WTC11 (cell line): Measurements from ENCODE around the gene MYLK. TPM values are rescaled to one million over a fixed set of nuclear protein-coding genes. Genes with fewer than 3 reads are reported as not detected.

Source experiments
- ATAC-seq: fragments of 200-7000 bp; cut with Tn5 transposase; 2 replicates; pipeline ENCODE4 v1.10.0; 2021; ENCODE audit warnings: mild to moderate bottlenecking, moderate library complexity
- CTCF ChIA-PET: fragments of 300-600 bp; sonication (Branson Sonifier 250); formaldehyde crosslinking; loops from one replicate; lab custom pipeline; 2021; ENCODE audit warnings: antibody characterized with exemption; lab: Charles Lee
- POLR2A ChIA-PET: fragments of 350-600 bp; sonication (Branson Sonifier 250); formaldehyde crosslinking; loops from one replicate; lab custom pipeline; 2021; ENCODE audit warnings: antibody characterized with exemption; lab: Charles Lee
- DNase-seq: peaks from one replicate; pipeline ENCODE4 v3.0.0; 2021; ENCODE audit warnings: low spot score
- H3K27ac Mint-ChIP-seq: 2 replicates; pipeline ENCODE4 v1.8.0; 2021; ENCODE audit warnings: mixed read lengths
- H3K27me3 Mint-ChIP-seq: 2 replicates; pipeline ENCODE4 v1.8.0; 2021; ENCODE audit warnings: low read depth, mild to moderate bottlenecking, moderate library complexity, mixed read lengths
- H3K36me3 Mint-ChIP-seq: 2 replicates; pipeline ENCODE4 v1.8.0; 2021; ENCODE audit warnings: mixed read lengths
- H3K4me1 Mint-ChIP-seq: 2 replicates; pipeline ENCODE4 v1.8.0; 2022; ENCODE audit warnings: mixed read lengths
- H3K4me3 Mint-ChIP-seq: 2 replicates; pipeline ENCODE4 v1.8.0; 2021; ENCODE audit warnings: mild to moderate bottlenecking, moderate library complexity, mixed read lengths
- H3K9me3 Mint-ChIP-seq: 2 replicates; pipeline ENCODE4 v1.8.0; 2021; ENCODE audit warnings: mixed read lengths
- ELF4 ChIP-seq: sonication (generic); formaldehyde crosslinking; IDR thresholded peaks from 2 replicates; pipeline ENCODE4 v1.8.1; 2022; ENCODE audit warnings: low read depth, mild to moderate bottlenecking, moderate library complexity, missing genetic modification reagents
- FOXK1 ChIP-seq: sonication (generic); formaldehyde crosslinking; IDR thresholded peaks from 2 replicates; pipeline ENCODE4 v1.8.0; 2022; ENCODE audit warnings: mild to moderate bottlenecking, moderate library complexity, missing genetic modification reagents
- GRHL2 ChIP-seq: fragments of 250-450 bp; sonication (Bioruptor Pico); IDR thresholded peaks from 2 replicates; pipeline ENCODE4 v1.8.0; 2022; ENCODE audit warnings: mild to moderate bottlenecking, moderate library complexity; ENCODE audit not compliant: insufficient replicate concordance, severe bottlenecking
- IRF2 ChIP-seq: sonication (generic); formaldehyde crosslinking; IDR thresholded peaks from 2 replicates; pipeline ENCODE4 v1.8.0; 2022; ENCODE audit warnings: low read depth, missing genetic modification reagents, borderline replicate concordance
- NFYB ChIP-seq: sonication (generic); formaldehyde crosslinking; conservative IDR thresholded peaks from 2 replicates; pipeline ENCODE4 v1.8.0; 2022; ENCODE audit warnings: low read depth, missing genetic modification reagents
- RELA ChIP-seq: sonication (generic); formaldehyde crosslinking; IDR thresholded peaks from 2 replicates; pipeline ENCODE4 v1.8.1; 2022; ENCODE audit warnings: missing genetic modification reagents, mild to moderate bottlenecking, borderline replicate concordance
- SMAD3 ChIP-seq: sonication (generic); formaldehyde crosslinking; IDR thresholded peaks from 2 replicates; pipeline ENCODE4 v1.8.0; 2022; ENCODE audit warnings: missing genetic modification reagents, mild to moderate bottlenecking, borderline replicate concordance
- ZBTB21 ChIP-seq: sonication (generic); formaldehyde crosslinking; IDR thresholded peaks from 2 replicates; pipeline ENCODE4 v1.8.1; 2023; ENCODE audit warnings: mild to moderate bottlenecking, missing genetic modification reagents, borderline replicate concordance
- ZNF317 ChIP-seq: sonication (generic); formaldehyde crosslinking; IDR thresholded peaks from 2 replicates; pipeline ENCODE4 v1.8.1; 2023; ENCODE audit warnings: low read depth, mild to moderate bottlenecking, moderate library complexity, missing genetic modification reagents, borderline replicate concordance
- ZNF416 ChIP-seq: fragments of 250-450 bp; sonication (Bioruptor Pico); IDR thresholded peaks from 2 replicates; pipeline ENCODE4 v1.9.0; 2021; ENCODE audit warnings: mild to moderate bottlenecking, inconsistent platforms
- ZNF671 ChIP-seq: fragments of 250-450 bp; sonication (Bioruptor Pico); IDR thresholded peaks from 2 replicates; pipeline ENCODE4 v1.8.0; 2021; ENCODE audit warnings: mild to moderate bottlenecking
- total RNA-seq: library from RNA; stranded (reverse); gene quantifications from 3 replicates; pipeline ENCODE4 v1.2.3, GENCODE V29; 2021
- TF ChIP-seq, protein P1 (sequence below): sonication (generic); formaldehyde crosslinking; IDR thresholded peaks from 2 replicates; pipeline ENCODE4 v1.8.1; 2023; ENCODE audit warnings: mild to moderate bottlenecking, missing genetic modification reagents, borderline replicate concordance
- TF ChIP-seq, protein P2 (sequence below): sonication (generic); formaldehyde crosslinking; IDR thresholded peaks from 2 replicates; pipeline ENCODE4 v1.8.0; 2023; ENCODE audit warnings: missing genetic modification reagents, mild to moderate bottlenecking, borderline replicate concordance
- TF ChIP-seq, protein P3 (sequence below): sonication (generic); formaldehyde crosslinking; IDR thresholded peaks from 2 replicates; pipeline ENCODE4 v1.8.1; 2022; ENCODE audit warnings: low read depth, mild to moderate bottlenecking, moderate library complexity, missing genetic modification reagents, borderline replicate concordance
- TF ChIP-seq, protein P4 (sequence below): sonication (generic); formaldehyde crosslinking; IDR thresholded peaks from 2 replicates; pipeline ENCODE4 v1.8.1; 2023; ENCODE audit warnings: mild to moderate bottlenecking, missing genetic modification reagents
- TF ChIP-seq, protein P5 (sequence below): sonication (generic); formaldehyde crosslinking; IDR thresholded peaks from 2 replicates; pipeline ENCODE4 v1.8.0; 2022; ENCODE audit warnings: mild to moderate bottlenecking, missing genetic modification reagents

The MYLK gene
- total RNA-seq, 1 experiment from 2014 or later: 10.4 TPM

DNA sequence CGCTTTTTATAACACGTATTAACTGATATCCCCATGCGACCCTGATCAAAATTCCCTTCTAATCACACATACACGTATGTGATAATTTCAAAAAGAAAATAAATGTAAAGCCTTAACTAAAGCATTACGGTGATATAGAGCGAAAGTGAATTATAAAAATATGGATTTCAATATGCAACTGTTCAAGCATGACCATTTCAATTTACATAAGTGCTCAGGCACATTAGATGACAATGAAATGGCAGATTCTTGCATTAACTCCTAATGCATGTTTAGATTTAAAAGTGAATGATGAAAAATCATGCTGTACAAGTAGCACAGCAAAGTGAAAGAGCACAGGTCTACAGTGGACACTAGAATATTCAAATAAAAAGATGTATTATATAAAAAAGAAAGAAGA is 140.1 kb downstream of the MYLK start (continued):
- TF ChIP-seq, protein P1, sequence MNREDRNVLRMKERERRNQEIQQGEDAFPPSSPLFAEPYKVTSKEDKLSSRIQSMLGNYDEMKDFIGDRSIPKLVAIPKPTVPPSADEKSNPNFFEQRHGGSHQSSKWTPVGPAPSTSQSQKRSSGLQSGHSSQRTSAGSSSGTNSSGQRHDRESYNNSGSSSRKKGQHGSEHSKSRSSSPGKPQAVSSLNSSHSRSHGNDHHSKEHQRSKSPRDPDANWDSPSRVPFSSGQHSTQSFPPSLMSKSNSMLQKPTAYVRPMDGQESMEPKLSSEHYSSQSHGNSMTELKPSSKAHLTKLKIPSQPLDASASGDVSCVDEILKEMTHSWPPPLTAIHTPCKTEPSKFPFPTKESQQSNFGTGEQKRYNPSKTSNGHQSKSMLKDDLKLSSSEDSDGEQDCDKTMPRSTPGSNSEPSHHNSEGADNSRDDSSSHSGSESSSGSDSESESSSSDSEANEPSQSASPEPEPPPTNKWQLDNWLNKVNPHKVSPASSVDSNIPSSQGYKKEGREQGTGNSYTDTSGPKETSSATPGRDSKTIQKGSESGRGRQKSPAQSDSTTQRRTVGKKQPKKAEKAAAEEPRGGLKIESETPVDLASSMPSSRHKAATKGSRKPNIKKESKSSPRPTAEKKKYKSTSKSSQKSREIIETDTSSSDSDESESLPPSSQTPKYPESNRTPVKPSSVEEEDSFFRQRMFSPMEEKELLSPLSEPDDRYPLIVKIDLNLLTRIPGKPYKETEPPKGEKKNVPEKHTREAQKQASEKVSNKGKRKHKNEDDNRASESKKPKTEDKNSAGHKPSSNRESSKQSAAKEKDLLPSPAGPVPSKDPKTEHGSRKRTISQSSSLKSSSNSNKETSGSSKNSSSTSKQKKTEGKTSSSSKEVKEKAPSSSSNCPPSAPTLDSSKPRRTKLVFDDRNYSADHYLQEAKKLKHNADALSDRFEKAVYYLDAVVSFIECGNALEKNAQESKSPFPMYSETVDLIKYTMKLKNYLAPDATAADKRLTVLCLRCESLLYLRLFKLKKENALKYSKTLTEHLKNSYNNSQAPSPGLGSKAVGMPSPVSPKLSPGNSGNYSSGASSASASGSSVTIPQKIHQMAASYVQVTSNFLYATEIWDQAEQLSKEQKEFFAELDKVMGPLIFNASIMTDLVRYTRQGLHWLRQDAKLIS (CRISPR knock-in tag): no peak
- TF ChIP-seq RELA (CRISPR knock-in tag): no peak

DNA sequence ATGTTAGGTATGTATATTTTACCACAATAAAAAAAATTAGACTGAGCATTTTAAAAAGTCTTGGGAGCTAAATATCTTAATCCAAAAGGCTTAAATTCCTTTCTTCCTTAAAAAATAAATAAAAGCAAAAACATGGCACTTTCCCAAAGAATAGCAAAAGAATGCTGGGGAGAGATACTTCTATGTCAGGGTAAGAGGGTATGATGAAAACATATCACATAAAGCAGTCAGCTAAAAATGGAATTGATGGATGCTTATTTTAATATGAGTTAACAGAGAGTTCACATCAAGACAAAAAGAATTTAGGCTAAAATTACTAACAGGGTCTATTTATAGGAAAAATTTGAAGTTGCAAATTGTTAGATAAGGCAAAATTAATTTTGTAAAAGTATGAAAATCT is 141.0 kb downstream of the MYLK start:
- no peak for DNase-seq
- Mint-ChIP-seq H3K4me1 (no peaks in the 10 kb centered on the region), H3K9me3 (no peaks in the 10 kb centered on the region), H3K4me3 (no peak overlapping the region), H3K27ac (no peak overlapping the region), H3K36me3 (0 out of 2 replicates have a peak, but pooled peaks cover 3% of the 10 kb centered on the region), H3K27me3 (no peaks in the 10 kb centered on the region)
- no peak for ATAC-seq
- ChIA-PET CTCF (interaction anchor here (1.4 kb wide), 1 partner anchor 91 kb away, joined by 3 read pairs; no protein-coding TSS in a partner anchor), POLR2A (no interaction called here)
- no peak for TF ChIP-seq FOXK1 (CRISPR knock-in tag)
- TF ChIP-seq ELF4 (CRISPR knock-in tag): no peak
- no peak for TF ChIP-seq IRF2 (CRISPR knock-in tag)
- no peak for TF ChIP-seq NFYB (CRISPR knock-in tag)
- TF ChIP-seq, protein P2, sequence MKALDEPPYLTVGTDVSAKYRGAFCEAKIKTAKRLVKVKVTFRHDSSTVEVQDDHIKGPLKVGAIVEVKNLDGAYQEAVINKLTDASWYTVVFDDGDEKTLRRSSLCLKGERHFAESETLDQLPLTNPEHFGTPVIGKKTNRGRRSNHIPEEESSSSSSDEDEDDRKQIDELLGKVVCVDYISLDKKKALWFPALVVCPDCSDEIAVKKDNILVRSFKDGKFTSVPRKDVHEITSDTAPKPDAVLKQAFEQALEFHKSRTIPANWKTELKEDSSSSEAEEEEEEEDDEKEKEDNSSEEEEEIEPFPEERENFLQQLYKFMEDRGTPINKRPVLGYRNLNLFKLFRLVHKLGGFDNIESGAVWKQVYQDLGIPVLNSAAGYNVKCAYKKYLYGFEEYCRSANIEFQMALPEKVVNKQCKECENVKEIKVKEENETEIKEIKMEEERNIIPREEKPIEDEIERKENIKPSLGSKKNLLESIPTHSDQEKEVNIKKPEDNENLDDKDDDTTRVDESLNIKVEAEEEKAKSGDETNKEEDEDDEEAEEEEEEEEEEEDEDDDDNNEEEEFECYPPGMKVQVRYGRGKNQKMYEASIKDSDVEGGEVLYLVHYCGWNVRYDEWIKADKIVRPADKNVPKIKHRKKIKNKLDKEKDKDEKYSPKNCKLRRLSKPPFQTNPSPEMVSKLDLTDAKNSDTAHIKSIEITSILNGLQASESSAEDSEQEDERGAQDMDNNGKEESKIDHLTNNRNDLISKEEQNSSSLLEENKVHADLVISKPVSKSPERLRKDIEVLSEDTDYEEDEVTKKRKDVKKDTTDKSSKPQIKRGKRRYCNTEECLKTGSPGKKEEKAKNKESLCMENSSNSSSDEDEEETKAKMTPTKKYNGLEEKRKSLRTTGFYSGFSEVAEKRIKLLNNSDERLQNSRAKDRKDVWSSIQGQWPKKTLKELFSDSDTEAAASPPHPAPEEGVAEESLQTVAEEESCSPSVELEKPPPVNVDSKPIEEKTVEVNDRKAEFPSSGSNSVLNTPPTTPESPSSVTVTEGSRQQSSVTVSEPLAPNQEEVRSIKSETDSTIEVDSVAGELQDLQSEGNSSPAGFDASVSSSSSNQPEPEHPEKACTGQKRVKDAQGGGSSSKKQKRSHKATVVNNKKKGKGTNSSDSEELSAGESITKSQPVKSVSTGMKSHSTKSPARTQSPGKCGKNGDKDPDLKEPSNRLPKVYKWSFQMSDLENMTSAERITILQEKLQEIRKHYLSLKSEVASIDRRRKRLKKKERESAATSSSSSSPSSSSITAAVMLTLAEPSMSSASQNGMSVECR (CRISPR knock-in tag): no peak
- no peak for TF ChIP-seq SMAD3 (CRISPR knock-in tag)
- TF ChIP-seq, protein P1 (CRISPR knock-in tag): no peak
- no peak for TF ChIP-seq ZNF317 (CRISPR knock-in tag)
- no peak for TF ChIP-seq ZBTB21
- TF ChIP-seq, protein P3, sequence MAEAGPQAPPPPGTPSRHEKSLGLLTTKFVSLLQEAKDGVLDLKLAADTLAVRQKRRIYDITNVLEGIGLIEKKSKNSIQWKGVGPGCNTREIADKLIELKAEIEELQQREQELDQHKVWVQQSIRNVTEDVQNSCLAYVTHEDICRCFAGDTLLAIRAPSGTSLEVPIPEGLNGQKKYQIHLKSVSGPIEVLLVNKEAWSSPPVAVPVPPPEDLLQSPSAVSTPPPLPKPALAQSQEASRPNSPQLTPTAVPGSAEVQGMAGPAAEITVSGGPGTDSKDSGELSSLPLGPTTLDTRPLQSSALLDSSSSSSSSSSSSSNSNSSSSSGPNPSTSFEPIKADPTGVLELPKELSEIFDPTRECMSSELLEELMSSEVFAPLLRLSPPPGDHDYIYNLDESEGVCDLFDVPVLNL (CRISPR knock-in tag): no peak
- TF ChIP-seq, protein P4, sequence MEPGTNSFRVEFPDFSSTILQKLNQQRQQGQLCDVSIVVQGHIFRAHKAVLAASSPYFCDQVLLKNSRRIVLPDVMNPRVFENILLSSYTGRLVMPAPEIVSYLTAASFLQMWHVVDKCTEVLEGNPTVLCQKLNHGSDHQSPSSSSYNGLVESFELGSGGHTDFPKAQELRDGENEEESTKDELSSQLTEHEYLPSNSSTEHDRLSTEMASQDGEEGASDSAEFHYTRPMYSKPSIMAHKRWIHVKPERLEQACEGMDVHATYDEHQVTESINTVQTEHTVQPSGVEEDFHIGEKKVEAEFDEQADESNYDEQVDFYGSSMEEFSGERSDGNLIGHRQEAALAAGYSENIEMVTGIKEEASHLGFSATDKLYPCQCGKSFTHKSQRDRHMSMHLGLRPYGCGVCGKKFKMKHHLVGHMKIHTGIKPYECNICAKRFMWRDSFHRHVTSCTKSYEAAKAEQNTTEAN: no peak
- no peak for TF ChIP-seq ZNF671 (CRISPR knock-in tag)
- TF ChIP-seq, protein P5, sequence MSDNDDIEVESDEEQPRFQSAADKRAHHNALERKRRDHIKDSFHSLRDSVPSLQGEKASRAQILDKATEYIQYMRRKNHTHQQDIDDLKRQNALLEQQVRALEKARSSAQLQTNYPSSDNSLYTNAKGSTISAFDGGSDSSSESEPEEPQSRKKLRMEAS: no peak
- no peak for TF ChIP-seq GRHL2 (CRISPR knock-in tag)
- TF ChIP-seq ZNF416 (CRISPR knock-in tag): no peak
